NOMO-1 treated with dmso at 0.1 percent for 144 hours (cell line): Measurements from ENCODE around the gene PLEKHS1.
"Not testable (repeated sequence)": the region's sequence is repeated elsewhere in the genome, so short reads cannot be mapped to it uniquely, and the experiment has no call there.

Experiments
- DNase-seq: peaks from one replicate; lab custom pipeline; 2025; ENCODE audit not compliant: unreplicated experiment; lab: John Stamatoyannopoulos, UW

The PLEKHS1 gene

GRCh38 chr10:113740850-113741249, 10.6 kb upstream of the PLEKHS1 start:
- DNase-seq: no peak

DNA sequence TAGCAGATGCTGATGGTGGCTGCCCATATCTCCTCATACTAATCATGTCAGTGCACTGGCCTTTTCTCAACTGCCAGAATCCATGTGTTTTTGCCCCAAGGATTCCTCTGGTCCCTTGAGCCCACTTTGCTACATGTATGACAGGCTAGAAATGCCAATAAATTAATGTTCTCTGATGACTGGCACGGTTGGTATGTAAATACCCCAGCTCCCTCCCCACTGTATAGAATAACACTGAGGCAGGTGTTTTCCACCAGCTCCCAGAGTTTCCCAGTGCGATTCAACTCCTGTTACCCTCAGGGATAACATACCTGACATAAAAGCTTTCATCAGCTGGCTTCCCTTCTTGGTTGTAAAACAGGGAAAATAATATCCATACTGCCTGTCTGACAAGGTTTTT, 9.0 kb upstream of the PLEKHS1 start:
- no peak for DNase-seq

GRCh38 chr10:113743594-113743993, 7.9 kb upstream of the PLEKHS1 start:
- no peak for DNase-seq

DNA sequence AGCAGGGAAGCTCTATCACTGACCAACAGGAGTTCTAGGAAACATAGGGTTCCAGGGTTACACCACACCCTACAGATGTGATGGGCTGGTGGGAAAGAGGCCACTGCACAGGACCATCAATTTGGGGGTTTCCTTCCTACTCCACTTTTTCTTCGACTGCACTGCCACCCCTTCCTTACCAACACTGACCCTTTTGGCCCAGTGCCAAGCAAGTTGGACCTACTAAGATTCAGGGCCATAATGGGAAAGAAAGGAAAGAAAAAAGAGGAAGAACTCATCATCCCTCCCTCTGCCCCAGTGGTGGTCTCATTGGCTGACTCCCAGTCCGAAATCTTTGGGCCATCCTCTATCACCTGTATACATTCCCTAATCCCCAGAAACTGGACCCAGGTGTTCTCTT, 6.1 kb upstream of the PLEKHS1 start:
- DNase-seq: no peak

- DNase-seq: no peak
These were observed 5.1 kb upstream of the PLEKHS1 start for GRCh38 chr10:113746217-113746957.

DNA sequence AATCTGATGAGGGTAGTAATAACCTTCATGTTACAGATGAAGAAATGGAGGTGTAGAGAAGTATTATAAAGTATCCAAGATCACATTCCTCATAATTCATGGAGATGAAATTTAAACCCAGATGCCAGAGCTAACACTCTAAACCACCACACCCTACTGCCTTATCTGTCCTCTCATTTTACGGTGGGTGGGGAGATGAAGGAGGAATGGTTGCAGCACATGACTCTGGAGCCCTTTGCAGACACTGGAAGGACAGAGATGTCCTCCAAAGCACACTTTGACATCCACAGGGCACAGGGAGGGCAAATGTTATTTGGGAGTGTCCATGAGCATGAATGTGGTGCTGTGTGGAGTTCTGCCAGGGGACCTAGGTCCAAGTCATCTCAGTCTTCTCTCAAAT, 1.1 kb downstream of the PLEKHS1 start:
- DNase-seq: no peak

- DNase-seq: no peak
These were observed 1.7 kb downstream of the PLEKHS1 start for GRCh38 chr10:113753020-113753692.

- DNase-seq: no peak
These were observed 2.6 kb downstream of the PLEKHS1 start for GRCh38 chr10:113754125-113754524.

DNA sequence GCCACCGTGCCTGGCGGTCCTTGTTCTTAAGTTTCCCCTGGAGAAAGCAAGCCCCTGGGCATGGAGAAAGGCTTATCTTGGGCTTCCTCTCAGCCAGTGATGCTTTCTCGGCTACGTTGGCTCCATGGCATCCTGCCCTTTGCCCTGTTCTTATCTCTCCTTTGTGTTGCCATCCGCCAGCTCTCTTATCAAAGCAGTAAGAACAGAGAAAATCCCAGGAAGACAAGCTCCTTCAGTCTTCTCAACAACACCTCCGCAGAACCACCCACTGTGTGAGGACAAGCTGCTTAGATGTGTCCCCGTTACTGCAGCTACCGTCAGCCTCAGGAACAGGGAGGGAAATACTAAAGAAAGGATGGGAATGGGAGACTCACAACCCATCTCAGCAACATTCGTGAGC, 3.3 kb downstream of the PLEKHS1 start:
- no peak for DNase-seq

DNA sequence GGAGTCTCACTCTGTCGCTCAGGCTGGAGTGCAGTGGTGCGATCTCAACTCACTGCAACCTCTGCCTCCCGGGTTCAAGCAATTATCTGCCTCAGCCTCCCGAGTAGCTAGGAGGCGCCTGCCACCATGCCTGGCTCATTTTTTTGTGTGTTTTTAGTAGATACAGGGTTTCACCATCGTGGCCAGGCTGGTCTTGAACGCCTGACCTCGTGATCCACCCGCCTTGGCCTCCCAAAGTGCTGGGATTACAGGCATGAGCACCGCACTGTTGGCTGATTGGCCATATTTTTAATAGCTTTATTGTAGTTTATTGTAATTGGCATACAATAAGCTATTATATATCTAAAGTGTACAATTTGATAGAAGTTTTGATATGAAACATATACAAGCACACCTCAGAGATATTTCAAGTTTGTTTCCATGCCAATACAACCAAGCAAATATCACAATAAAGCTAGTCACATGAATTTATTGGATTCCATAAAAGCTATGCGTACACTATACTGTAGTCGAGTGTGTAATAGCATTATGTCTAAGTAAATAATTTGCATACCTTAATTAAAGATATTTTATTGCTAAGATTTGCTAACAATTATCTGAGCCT, 5.6 kb downstream of the PLEKHS1 start:
- DNase-seq: no peak

GRCh38 chr10:113762083-113762482, 10.6 kb downstream of the PLEKHS1 start:
- DNase-seq: no peak

DNA sequence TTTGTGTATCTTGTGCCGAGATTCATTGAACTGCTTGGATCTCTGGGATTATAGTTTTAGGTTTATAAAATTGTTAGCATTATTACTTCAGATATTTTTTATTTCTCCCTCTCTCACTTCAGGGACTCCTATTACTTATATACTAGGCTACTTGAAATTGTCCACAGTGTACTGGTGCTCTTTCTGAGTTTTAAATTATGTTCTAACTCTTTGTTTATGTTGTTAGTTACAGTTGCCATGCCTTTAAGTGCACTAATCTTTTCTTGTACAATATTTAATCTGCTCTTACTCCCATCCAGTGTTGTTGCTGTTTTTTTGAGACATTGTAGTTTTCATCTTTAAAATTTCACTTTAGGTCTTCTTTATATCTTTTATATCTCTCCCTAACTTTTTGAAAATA, 13.1 kb downstream of the PLEKHS1 start:
- no peak for DNase-seq

DNA sequence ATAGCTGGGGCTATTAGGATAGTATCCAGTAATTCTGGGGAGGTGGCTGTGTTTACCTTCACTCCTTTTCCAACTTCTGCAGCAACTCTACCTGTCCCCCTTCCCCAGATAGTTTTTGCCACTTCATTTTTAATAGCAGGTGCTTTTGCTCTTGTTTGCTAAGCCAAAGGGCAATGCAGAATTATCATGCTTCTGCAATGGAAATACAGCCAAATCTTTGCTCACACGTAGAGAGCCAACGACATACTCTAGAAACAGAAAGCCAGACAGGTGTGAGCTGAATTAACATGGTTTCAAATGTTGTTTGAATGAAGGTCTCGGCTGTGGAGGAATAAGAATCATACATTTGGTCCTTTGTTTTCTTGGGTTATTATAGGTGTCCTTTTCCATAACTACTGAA, 14.4 kb downstream of the PLEKHS1 start:
- no peak for DNase-seq

DNA sequence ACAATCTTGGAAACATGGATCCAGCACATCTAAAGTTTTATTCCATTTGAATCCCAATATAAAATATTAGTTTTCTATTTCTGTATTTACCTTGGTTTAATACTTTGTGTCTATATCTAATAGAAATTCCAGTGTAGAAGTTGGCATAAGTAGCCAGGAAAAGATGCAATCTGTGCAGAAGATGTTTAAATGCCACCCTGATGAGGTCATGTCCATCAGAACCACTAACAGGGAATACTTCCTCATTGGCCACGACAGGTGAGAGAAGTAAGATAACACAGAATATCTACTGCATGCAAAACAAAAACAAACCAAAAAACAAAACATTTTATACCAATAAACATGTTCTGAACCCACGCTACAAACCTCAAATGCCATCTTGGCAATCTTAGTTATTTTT, 15.7 kb downstream of the PLEKHS1 start:
- DNase-seq: no peak

DNA sequence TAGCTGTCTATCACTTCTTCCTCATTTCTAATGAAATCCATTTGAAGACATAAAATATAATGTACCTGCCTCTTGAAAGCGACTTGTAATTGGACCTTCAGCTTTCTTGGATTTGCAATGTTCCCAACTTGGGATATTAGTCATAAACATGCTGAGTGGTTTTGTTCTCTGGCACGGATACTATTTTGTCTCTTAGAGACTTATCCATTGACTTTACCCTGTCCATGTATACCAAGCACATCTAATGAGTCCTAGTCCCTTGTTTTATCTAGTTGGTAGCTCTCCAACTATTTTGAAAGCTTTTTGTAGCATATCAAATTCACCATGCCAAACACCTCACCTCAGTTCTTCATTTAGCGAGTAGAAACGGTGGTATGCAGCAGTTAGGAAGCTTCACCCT, 18.9 kb downstream of the PLEKHS1 start:
- no peak for DNase-seq

DNA sequence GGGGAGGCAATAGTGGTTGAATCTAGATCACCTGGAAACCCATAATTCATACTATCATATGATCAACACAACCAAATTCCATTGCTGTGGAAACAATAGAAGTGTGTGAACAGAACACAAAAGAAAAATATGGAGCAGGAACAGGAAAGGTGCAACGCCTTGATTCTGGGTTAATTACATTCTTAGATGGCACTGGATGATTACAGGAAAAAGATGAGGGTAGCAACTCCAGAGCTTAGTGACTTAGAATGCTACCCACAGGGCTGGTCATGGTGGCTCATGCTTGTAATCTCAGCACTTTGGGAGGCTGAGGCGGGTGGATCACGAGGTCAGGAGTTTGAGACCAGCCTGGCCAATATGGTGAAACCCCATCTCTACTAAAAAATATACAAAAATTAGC, 19.6 kb downstream of the PLEKHS1 start:
- DNase-seq: not testable (repeated sequence)

- no peak for DNase-seq
These were observed 24.3 kb downstream of the PLEKHS1 start for GRCh38 chr10:113775686-113776294.

- no peak for DNase-seq
These were observed 25.1 kb downstream of the PLEKHS1 start for GRCh38 chr10:113776553-113776952.

GRCh38 chr10:113780681-113781250, 29.3 kb downstream of the PLEKHS1 start:
- DNase-seq: no peak

GRCh38 chr10:113782367-113782766, 30.9 kb downstream of the PLEKHS1 start:
- no peak for DNase-seq

GRCh38 chr10:113782986-113783704, 31.7 kb downstream of the PLEKHS1 start:
- no peak for DNase-seq
